HepG2 (cell line): ENCODE results near the gene CALML5. TPM values are rescaled to one million over a fixed set of nuclear protein-coding genes. Genes with fewer than 3 reads are reported as not detected.

ENCODE experiments used
- ATAC-seq: fragments of 200-7000 bp; cut with Tn5 transposase; 3 replicates; pipeline ENCODE4 v1.9.1; 2020; ENCODE audit warnings: mild to moderate bottlenecking, moderate library complexity
- BruUV-seq: library from RNA; stranded (reverse); fragments of 400-500 nt; replicated peaks from 2 replicates; lab custom pipeline; 2021; lab: Mats Ljungman, UMichigan
- CTCF ChIA-PET: fragments of 300-600 bp; formaldehyde crosslinking; extraction: SDS; loops from one replicate; lab custom pipeline; 2021; ENCODE audit warnings: low total read pairs, inconsistent platforms, low intra/inter-chr PET ratio; lab: Yijun Ruan, JAX
- POLR2A ChIA-PET: fragments of 350-600 bp; sonication (Branson Sonifier 250); formaldehyde crosslinking; loops from one replicate; lab custom pipeline; 2020; ENCODE audit warnings: antibody characterized with exemption, inconsistent platforms; lab: Yijun Ruan, JAX
- DNase-seq: peaks from one replicate; pipeline ENCODE4 v3.0.0-alpha.2; 2015; ENCODE audit warnings: low spot score
- FAIRE-seq: peaks from 3 replicates; lab custom pipeline; 2011; peaks lifted over from hg19 to GRCh38; lab: Jason Lieb, UNC
- H2AFZ ChIP-seq: one replicate; pipeline ENCODE4 v1.6.1; 2011; ENCODE audit warnings: low read length, inconsistent platforms
- H3K27ac ChIP-seq: fragments of 300-600 bp; 3 replicates; pipeline ENCODE4 v1.8.0; 2011; ENCODE audit warnings: mixed run types, mild to moderate bottlenecking, mixed read lengths, low read length, inconsistent platforms; ENCODE audit not compliant: insufficient read depth; ENCODE audit errors: extremely low read length
- H3K27me3 ChIP-seq, 2 experiments: fragments of 200-600 bp in 1 of 2; 2 replicates in 1 of 2; 3 replicates in 1 of 2; pipeline versions ENCODE4 v1.6.0 to v1.8.0; 2011; ENCODE audit warnings: low read length in 2 of 2, mild to moderate bottlenecking in 2 of 2, moderate library complexity in 2 of 2, inconsistent platforms in 1 of 2; ENCODE audit not compliant: insufficient read depth in 2 of 2, control insufficient read depth in 1 of 2
- H3K36me3 ChIP-seq, 2 experiments: fragments of 200-600 bp in 1 of 2; replicated peaks in 1 of 2; 2 replicates in 1 of 2; 3 replicates in 1 of 2; pipeline versions ENCODE4 v1.5.1 to v1.8.0; 2011; ENCODE audit warnings: low read length in 2 of 2, inconsistent platforms in 1 of 2; ENCODE audit not compliant: insufficient read depth in 2 of 2, control insufficient read depth in 1 of 2
- H3K4me1 ChIP-seq: 2 replicates; pipeline ENCODE4 v1.5.1; 2012; ENCODE audit warnings: low read length, inconsistent platforms; ENCODE audit not compliant: insufficient read depth
- H3K4me2 ChIP-seq: 2 replicates; pipeline ENCODE4 v1.6.0; 2011; ENCODE audit warnings: low read depth, low read length, inconsistent platforms
- H3K4me3 ChIP-seq, 3 experiments: fragments of 200-600 bp in 1 of 3; sonication (generic), shearing (Covaris generic) in 1 of 3; replicated peaks in 1 of 3; 2 replicates each; pipeline ENCODE4 v1.5.1; 2011 to 2016; ENCODE audit warnings: low read length in 3 of 3, inconsistent platforms in 2 of 3, low read depth in 2 of 3, mild to moderate bottlenecking in 2 of 3, control low read depth in 1 of 3, mixed read lengths in 1 of 3; ENCODE audit not compliant: insufficient read depth in 1 of 3
- H3K79me2 ChIP-seq: one replicate; pipeline ENCODE4 v1.6.1; 2011; ENCODE audit warnings: low read length, inconsistent platforms; ENCODE audit not compliant: insufficient read depth
- H3K9ac ChIP-seq: 2 replicates; pipeline ENCODE4 v1.6.0; 2011; ENCODE audit warnings: mild to moderate bottlenecking, low read depth, low read length, inconsistent platforms; ENCODE audit not compliant: insufficient read depth
- H3K9me3 ChIP-seq: 2 replicates; pipeline ENCODE4 v1.5.1; 2012; ENCODE audit warnings: mild to moderate bottlenecking, low read length
- H4K20me1 ChIP-seq: 2 replicates; pipeline ENCODE4 v1.6.0; 2011; ENCODE audit warnings: inconsistent platforms, mild to moderate bottlenecking, low read length, moderate library complexity; ENCODE audit not compliant: insufficient read depth
- MNT ChIP-seq: fragments of 450-650 bp; IDR thresholded peaks from 2 replicates; pipeline ENCODE4 v1.6.1; 2016
- RFX5 ChIP-seq: IDR thresholded peaks from 2 replicates; pipeline ENCODE4 v1.6.1; 2011; ENCODE audit warnings: low read depth, low read length, improper control_type of control experiment
- SAP130 ChIP-seq: IDR thresholded peaks from 2 replicates; pipeline ENCODE4 v1.6.1; 2016; ENCODE audit warnings: low read depth
- ZNF768 ChIP-seq: sonication (generic); formaldehyde crosslinking; IDR thresholded peaks from 2 replicates; pipeline ENCODE4 v1.4.0; 2020; ENCODE audit warnings: missing genetic modification reagents
- WGBS: methylation state at CpG from one replicate; pipeline ENCODE4 v1.1.6; 2017; ENCODE audit warnings: low lambda C conversion rate; 5-methylcytosine and 5-hydroxymethylcytosine counted together
- in situ Hi-C: cut with HindIII; loops from 2 replicates; pipeline ENCODE4 v1.10.0; 2017; ENCODE audit warnings: low pct_unique_long_range_greater_than_20kb; ENCODE audit not compliant: extremely low pct_ligation_motif_present
- intact Hi-C: fragments of 100-400 bp; cut with micrococcal nuclease; formaldehyde crosslinking; loops from one replicate; pipeline ENCODE4 v1.10.0; 2022; ENCODE audit not compliant: unreplicated experiment
- polyA plus RNA-seq, 8 experiments: library from polyadenylated mRNA; depleted of rRNA in 3 of 8; stranded (reverse) in 7 of 8; unstranded in 1 of 8; fragments of >200 nt; fragmentation: Illumina TruSeq in 4 of 8; extraction: Trizol in 4 of 8; gene quantifications; 2 replicates each; pipeline versions ENCODE4 v1.2.1 to v1.2.3, GENCODE V29; 2011 to 2016; ENCODE audit warnings: low read depth in 4 of 8, missing spikeins in 1 of 8, mixed read lengths in 1 of 8; ENCODE audit not compliant: insufficient read depth in 1 of 8
- total RNA-seq, 5 experiments: library from RNA; depleted of rRNA; stranded (reverse); fragments of >200 nt; fragmentation: Illumina TruSeq; extraction: Trizol; gene quantifications; 2 replicates each; pipeline ENCODE4 v1.2.3, GENCODE V29; 2016; ENCODE audit warnings: low read depth in 1 of 5

The CALML5 gene
- total and polyA plus RNA-seq, 2 of the 13 experiments (the other 11 are each of a cell fraction or from before 2014, with no cell fraction given) = not detected

DNA sequence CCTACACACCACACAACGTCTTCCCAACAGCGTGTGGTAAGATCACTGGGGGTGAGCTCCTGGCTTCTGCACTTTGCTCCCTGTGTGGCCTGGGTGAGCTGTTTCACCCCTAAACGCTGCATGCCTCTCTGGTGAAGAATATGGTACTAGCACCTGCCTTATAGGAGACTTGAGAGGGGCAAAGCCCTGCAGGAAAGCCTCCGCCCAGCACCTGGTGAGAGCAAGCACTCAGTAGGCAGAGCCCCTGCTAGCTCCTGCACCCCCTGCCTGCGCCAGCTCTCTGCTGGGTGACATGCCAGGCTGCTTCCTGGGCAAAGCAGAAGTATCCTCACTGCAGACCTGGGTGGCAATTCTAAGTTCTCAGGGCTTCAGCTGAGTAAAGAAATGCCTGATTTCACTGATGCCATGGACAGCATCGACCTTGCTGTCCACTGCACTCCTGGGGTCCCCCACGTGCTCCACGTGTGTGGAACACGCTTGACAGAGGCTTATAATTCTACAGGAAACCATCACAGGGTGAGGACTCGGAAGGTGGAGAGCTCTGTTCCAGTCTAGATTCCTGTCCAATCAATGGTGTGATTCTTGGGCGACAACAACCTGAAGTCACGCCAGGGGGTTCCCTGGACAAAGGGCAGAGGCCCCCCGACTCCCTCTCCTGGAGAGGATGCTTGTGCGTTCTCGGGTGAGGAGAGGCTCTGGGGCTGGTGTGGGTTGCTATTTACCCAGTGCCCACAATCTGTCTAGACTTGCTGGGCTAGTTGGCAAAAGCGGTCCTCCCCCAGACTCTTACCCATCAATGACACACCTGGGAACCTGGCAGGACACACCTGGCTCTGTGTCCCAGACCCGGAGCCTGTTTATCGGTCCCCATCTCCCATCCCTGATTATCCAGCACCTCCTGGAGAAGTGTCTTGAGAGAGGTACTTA, 5.0 kb upstream of the CALML5 start:
- ChIA-PET CTCF (no interaction called here), POLR2A (no interaction called here)
- Histone ChIP-seq H3K79me2 (no peaks in the 10 kb centered on the region), H3K9ac (no peak overlapping the region), H3K27ac (no peak overlapping the region), H3K36me3 (no peaks in the 10 kb centered on the region), H3K27me3 (peaks cover 12 to 66% of the 10 kb centered on the region in 2 experiments), H3K4me3 (no peak overlapping the region), H3K4me2 (no peak overlapping the region), H2AFZ (no peak overlapping the region), H3K9me3 (no peaks in the 10 kb centered on the region), H4K20me1 (no peaks in the 10 kb centered on the region), H3K4me1 (peaks cover 69% of the 10 kb centered on the region)
- BruUV-seq = no TSS peak
- TF ChIP-seq ZNF768 (peak; percentile 58), RFX5 (no peak)
- no peak for FAIRE-seq
- no peak for DNase-seq
- 52% methylated on average over 10 of the region's 18 CpGs for WGBS
- ATAC-seq = no peak
- in situ Hi-C loops (no loop called here), intact Hi-C loops (no loop called here)

GRCh38 chr10:5503477-5503835, 4.1 kb upstream of the CALML5 start:
- H3K9me3 ChIP-seq = no peaks in the 10 kb centered on the region
- CTCF ChIA-PET = no interaction called here
- no peak for FAIRE-seq
- 30% methylated on average over 3 of the region's 3 CpGs for WGBS
- intact Hi-C loops = no loop called here
- no peaks in the 10 kb centered on the region for H3K79me2 ChIP-seq
- no peaks in the 10 kb centered on the region for H4K20me1 ChIP-seq
- no peak overlapping the region for H2AFZ ChIP-seq
- no peak overlapping the region for H3K9ac ChIP-seq
- in situ Hi-C loops = no loop called here
- POLR2A ChIA-PET = no interaction called here
- peaks cover 10 to 57% of the 10 kb centered on the region in 2 experiments; a peak in 4 of 5 replicates for H3K27me3 ChIP-seq
- no TSS peak for BruUV-seq
- no peak for DNase-seq
- no peak overlapping the region for H3K4me2 ChIP-seq
- H3K27ac ChIP-seq = no peak overlapping the region
- H3K36me3 ChIP-seq = no peaks in the 10 kb centered on the region
- no peak overlapping the region for H3K4me3 ChIP-seq
- H3K4me1 ChIP-seq = peaks cover 70% of the 10 kb centered on the region
- TF ChIP-seq SAP130 (CRISPR knock-in tag) = no peak
- 0 out of 2 replicates have a peak, but pooled peaks have one; percentile 23 for TF ChIP-seq MNT
- no peak for ATAC-seq
